SK-MEL-5 (cell line): ENCODE data around the gene BRI3BP. TPM values are rescaled to one million over a fixed set of nuclear protein-coding genes. Genes with fewer than 3 reads are reported as not detected.
"Not testable (repeated sequence)": the region's sequence is repeated elsewhere in the genome, so short reads cannot be mapped to it uniquely, and the experiment has no call there.

ENCODE experiments used
- DNase-seq: peaks from one replicate; pipeline ENCODE4 v3.0.0-alpha.2; 2016; ENCODE audit warnings: low read depth, low spot score
- in situ Hi-C: cut with HindIII; loops from 2 replicates; pipeline ENCODE4 v1.10.0; 2016; ENCODE audit warnings: low sequenced_read_pairs, high pct_unique_total_duplicates, low pct_unique_long_range_greater_than_20kb
- total RNA-seq: library from RNA; depleted of rRNA; stranded (reverse); fragments of >200 nt; shearing (Covaris generic); gene quantifications from 2 replicates; pipeline ENCODE4 v1.2.3, GENCODE V29; 2014

Gene BRI3BP
- total RNA-seq, 1 experiment from 2014 or later: 12.0 TPM

- DNase-seq: peak; percentile 48
- in situ Hi-C loops: no loop called here
These were observed 45.7 kb downstream of the BRI3BP start for GRCh38 chr12:125038976-125039625.

- DNase-seq: no peak
- in situ Hi-C loops: no loop called here
These were observed 55.6 kb downstream of the BRI3BP start for GRCh38 chr12:125049093-125049458.

- in situ Hi-C loops: no loop called here
- no peak for DNase-seq
These were observed 57.0 kb downstream of the BRI3BP start for GRCh38 chr12:125050446-125050845.

GRCh38 chr12:125050868-125051267, 57.4 kb downstream of the BRI3BP start:
- no peak for DNase-seq
- in situ Hi-C loops: no loop called here

- DNase-seq: no peak
- in situ Hi-C loops: no loop called here
These were observed 60.4 kb downstream of the BRI3BP start for GRCh38 chr12:125053821-125054220.

GRCh38 chr12:125055591-125055990, 62.1 kb downstream of the BRI3BP start:
- in situ Hi-C loops: no loop called here
- no peak for DNase-seq

GRCh38 chr12:125056306-125056705, 62.9 kb downstream of the BRI3BP start:
- DNase-seq: no peak
- in situ Hi-C loops: no loop called here

GRCh38 chr12:125057708-125058107, 64.3 kb downstream of the BRI3BP start:
- in situ Hi-C loops: no loop called here
- no peak for DNase-seq

- no peak for DNase-seq
- in situ Hi-C loops: no loop called here
These were observed 67.8 kb downstream of the BRI3BP start for GRCh38 chr12:125061229-125061628.

- in situ Hi-C loops, DNase-seq: not testable (repeated sequence)
These were observed 70.1 kb downstream of the BRI3BP start for GRCh38 chr12:125063522-125063921.

- DNase-seq: no peak
- in situ Hi-C loops: no loop called here
These were observed 71.0 kb downstream of the BRI3BP start for GRCh38 chr12:125064492-125064891.

- in situ Hi-C loops: no loop called here
- DNase-seq: peak; percentile 64
These were observed 71.8 kb downstream of the BRI3BP start, which contains the start of gene AACS for GRCh38 chr12:125065021-125065918. AACS (plus strand) TSS chr12:125065435; CDS start chr12:125065585, 150 bp downstream.

GRCh38 chr12:125065919-125066570, 72.6 kb downstream of the BRI3BP start:
- in situ Hi-C loops: no loop called here
- DNase-seq: no peak

GRCh38 chr12:125068391-125068790, 74.9 kb downstream of the BRI3BP start:
- DNase-seq: no peak
- in situ Hi-C loops: no loop called here

- DNase-seq: no peak
- in situ Hi-C loops: no loop called here
These were observed 76.2 kb downstream of the BRI3BP start for GRCh38 chr12:125069616-125070015.

GRCh38 chr12:125070112-125070511, 76.7 kb downstream of the BRI3BP start:
- peak; percentile 53 for DNase-seq
- in situ Hi-C loops: no loop called here

GRCh38 chr12:125070661-125071390, 77.4 kb downstream of the BRI3BP start:
- in situ Hi-C loops: no loop called here
- DNase-seq: no peak

- in situ Hi-C loops: no loop called here
- DNase-seq: no peak
These were observed 78.0 kb downstream of the BRI3BP start for GRCh38 chr12:125071456-125071855.
